ELF-1 (cell line): Measurements from ENCODE around the gene BCL2L2.
"Not testable (repeated sequence)": the region's sequence is repeated elsewhere in the genome, so short reads cannot be mapped to it uniquely, and the experiment has no call there.

Experiments
- DNase-seq: peaks from one replicate; pipeline ENCODE4 v3.0.0-alpha.2; 2016; ENCODE audit warnings: low read depth, low spot score

BCL2L2 gene

GRCh38 chr14:23324455-23324846, 17.8 kb downstream of the BCL2L2 start:
- no peak for DNase-seq

- no peak for DNase-seq
These were observed 18.4 kb downstream of the BCL2L2 start for GRCh38 chr14:23324993-23325392.

GRCh38 chr14:23325746-23326145, 19.1 kb downstream of the BCL2L2 start:
- not testable (repeated sequence) for DNase-seq

- DNase-seq: no peak
These were observed 20.1 kb downstream of the BCL2L2 start for GRCh38 chr14:23326491-23327332.

GRCh38 chr14:23327947-23328744, 21.5 kb downstream of the BCL2L2 start:
- peak; percentile 43 for DNase-seq

GRCh38 chr14:23335623-23336022, 29.0 kb downstream of the BCL2L2 start:
- DNase-seq: no peak

GRCh38 chr14:23339506-23340268, 33.1 kb downstream of the BCL2L2 start:
- no peak for DNase-seq

- no peak for DNase-seq
These were observed 37.8 kb downstream of the BCL2L2 start for GRCh38 chr14:23344481-23344880.

- DNase-seq: peak; percentile 47
These were observed 39.5 kb downstream of the BCL2L2 start for GRCh38 chr14:23345987-23346692.

GRCh38 chr14:23346693-23347405, 40.2 kb downstream of the BCL2L2 start:
- DNase-seq: peak; percentile 31

- DNase-seq: no peak
These were observed 41.0 kb downstream of the BCL2L2 start for GRCh38 chr14:23347406-23348296.

- no peak for DNase-seq
These were observed 41.6 kb downstream of the BCL2L2 start for GRCh38 chr14:23348297-23348655.

- DNase-seq: no peak
These were observed 42.7 kb downstream of the BCL2L2 start for GRCh38 chr14:23349156-23349845.

- peak; percentile 42 for DNase-seq
These were observed 45.3 kb downstream of the BCL2L2 start for GRCh38 chr14:23351681-23352505.

- peak; percentile 90 for DNase-seq
These were observed 46.1 kb downstream of the BCL2L2 start, which contains the start of gene SLC22A17 for GRCh38 chr14:23352506-23353432. Gene SLC22A17 (minus strand): TSS chr14:23352887.

- DNase-seq: no peak
These were observed 46.8 kb downstream of the BCL2L2 start for GRCh38 chr14:23353433-23353780.

- no peak for DNase-seq
These were observed 48.4 kb downstream of the BCL2L2 start for GRCh38 chr14:23354990-23355389.
